ENCODE results near the gene AP2S1. TPM values are rescaled to one million over a fixed set of nuclear protein-coding genes. Genes with fewer than 3 reads are reported as not detected.
A peak's percentile ranks its signal among the peaks of the same experiment; 100 is the strongest.
"Not testable (repeated sequence)": the region's sequence is repeated elsewhere in the genome, so short reads cannot be mapped to it uniquely, and the experiment has no call there.

The AP2S1 gene
- total RNA-seq, 2 experiments from 2014 or later, result 103 to 110 TPM

DNA sequence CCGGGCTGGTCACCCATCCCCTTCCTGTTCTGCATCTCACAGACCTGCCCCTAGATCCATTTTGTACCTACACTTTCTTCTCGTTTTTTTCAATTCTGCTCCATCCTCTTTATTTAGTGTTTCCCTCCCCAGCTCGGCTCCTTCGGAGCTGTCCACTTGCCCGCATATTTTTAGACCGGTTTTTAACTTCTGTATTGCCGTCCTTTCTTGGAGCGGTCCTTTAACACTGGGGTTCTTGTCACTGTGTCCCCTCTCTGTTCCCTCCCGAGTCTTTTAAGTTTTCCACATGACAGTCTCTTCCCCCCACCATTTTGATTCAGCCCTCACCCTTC is 11.8 kb upstream of the AP2S1 start:
- Mint-ChIP-seq H3K27ac (no peak overlapping the region), H3K4me3 (no peak overlapping the region), H3K27me3 (no peaks in the 10 kb centered on the region), H3K4me1 (peaks cover 20% of the 10 kb centered on the region), H3K36me3 (peaks cover 6% of the 10 kb centered on the region), H3K9me3 (no peaks in the 10 kb centered on the region)
- POLR2A ChIA-PET, result interaction anchor here (1.5 kb wide), 1 partner anchor 7 kb away, joined by 9 read pairs; no protein-coding TSS in a partner anchor
- ATAC-seq (ENCODE audit: low read depth), result no peak
- DNase-seq, result peak; percentile 10

DNA sequence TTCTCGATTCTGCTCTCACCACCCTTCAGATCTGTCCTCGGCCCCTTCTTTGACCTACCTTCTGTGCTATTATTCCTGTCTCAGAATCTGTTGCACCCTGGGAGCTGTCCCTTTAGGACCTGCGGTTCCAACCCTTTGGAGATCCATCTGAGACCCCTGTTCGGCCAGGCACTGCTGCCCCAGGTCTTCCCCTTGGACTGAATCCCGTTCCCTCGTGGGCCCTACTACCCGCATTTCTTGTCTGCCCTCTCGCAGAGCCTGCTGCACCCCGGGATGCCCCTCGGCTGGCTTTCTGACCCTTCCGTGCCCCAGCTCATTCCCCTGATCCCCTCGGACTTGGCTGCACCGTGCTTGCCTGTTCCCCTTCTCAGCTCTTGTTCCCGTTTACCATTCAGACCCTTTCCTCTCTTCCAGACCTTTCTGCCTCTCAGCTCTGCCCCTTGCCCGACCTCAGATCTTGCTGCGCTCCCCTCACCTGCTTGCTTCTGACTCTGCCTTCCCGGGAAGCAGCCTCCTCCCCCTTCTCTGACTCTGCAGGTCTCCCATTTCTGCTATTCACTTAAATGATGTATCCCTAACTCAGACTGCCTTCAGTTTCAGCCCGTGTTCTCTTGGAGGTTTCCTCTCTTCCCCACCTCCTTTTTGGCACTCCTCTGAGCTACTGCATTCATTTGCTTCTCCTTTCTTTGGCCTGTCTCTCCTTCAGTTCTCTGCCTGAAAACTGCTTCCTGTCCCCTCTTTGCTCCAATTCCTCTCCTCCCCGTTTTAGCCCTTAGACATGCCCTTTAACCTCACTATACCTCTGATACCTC is 11.3 kb upstream of the AP2S1 start:
- Mint-ChIP-seq H3K9me3 (no peaks in the 10 kb centered on the region), H3K36me3 (peaks cover 6% of the 10 kb centered on the region), H3K27ac (no peak overlapping the region), H3K4me1 (peaks cover 15% of the 10 kb centered on the region), H3K27me3 (no peaks in the 10 kb centered on the region), H3K4me3 (no peak overlapping the region)
- ATAC-seq (ENCODE audit: low read depth) (no peak), DNase-seq (peak; percentile 48)
- POLR2A ChIA-PET, result interaction anchor here (0.6 to 1.8 kb wide), 8 partner anchors 8 to 261 kb away, joined by 3 to 9 read pairs (median 3); partner anchors contain the start of genes AP2S1 and SLC1A5

DNA sequence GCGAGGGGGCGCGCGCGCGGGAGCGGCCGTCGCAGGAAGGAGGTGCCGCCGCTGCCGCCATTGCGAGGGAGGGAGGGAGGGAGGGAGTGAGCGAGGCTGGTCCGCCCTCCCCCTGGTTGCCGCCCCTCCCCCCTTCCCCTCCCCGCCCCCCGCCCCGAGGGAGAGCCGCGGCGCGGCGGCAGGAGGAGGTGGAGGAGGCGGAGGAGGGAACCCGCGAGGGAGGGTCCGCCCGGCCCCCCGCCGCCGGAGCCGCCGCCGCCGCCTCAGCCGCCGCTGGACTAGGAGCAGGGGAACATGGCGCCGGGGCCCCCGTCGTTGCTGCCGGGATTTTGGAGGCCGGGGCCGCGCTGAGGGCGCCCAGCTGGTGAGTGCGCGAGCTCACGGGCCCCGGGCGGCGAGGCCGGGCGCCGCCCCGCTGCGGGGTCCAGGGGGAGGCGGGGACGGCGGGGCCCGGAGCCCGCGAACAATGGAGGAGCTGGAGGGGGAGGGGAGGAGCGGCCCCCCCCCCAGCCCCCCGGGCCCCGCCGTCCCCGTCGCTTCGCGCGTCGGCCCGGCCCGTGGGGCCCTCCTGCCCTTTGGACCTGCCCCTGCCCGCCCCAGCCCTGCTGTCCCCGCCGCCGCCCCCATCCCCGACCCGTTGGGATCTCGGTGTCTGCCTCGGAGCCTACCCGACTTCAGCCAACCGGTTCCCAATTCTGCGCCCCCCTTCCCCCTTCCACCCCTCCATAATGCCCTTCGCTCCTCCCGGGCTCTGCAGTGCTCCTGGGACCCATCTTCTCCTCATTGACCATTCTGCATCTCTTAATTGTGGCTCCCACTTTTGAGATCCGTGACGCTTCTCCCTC is 10.4 kb upstream of the AP2S1 start, which contains the start of gene ARHGAP35:
Gene ARHGAP35 (plus strand): TSS at position 152 of the 845 bp plus-strand sequence. CDS start 57,679 bp downstream, outside the sequence.
- Mint-ChIP-seq H3K36me3 (peaks cover 6% of the 10 kb centered on the region), H3K27ac (peak within 1 kb of the TSS; percentile 88), H3K9me3 (no peaks in the 10 kb centered on the region), H3K27me3 (no peaks in the 10 kb centered on the region), H3K4me3 (peak within 1 kb of the TSS; percentile 83), H3K4me1 (peaks cover 19% of the 10 kb centered on the region)
- POLR2A ChIA-PET, result interaction anchor here (0.6 to 1.8 kb wide), 9 partner anchors 9 to 261 kb away, joined by 3 to 9 read pairs (median 3); partner anchors contain the start of genes AP2S1 and SLC1A5
- peak; percentile 5 for ATAC-seq (ENCODE audit: low read depth)
- DNase-seq, result no peak

DNA sequence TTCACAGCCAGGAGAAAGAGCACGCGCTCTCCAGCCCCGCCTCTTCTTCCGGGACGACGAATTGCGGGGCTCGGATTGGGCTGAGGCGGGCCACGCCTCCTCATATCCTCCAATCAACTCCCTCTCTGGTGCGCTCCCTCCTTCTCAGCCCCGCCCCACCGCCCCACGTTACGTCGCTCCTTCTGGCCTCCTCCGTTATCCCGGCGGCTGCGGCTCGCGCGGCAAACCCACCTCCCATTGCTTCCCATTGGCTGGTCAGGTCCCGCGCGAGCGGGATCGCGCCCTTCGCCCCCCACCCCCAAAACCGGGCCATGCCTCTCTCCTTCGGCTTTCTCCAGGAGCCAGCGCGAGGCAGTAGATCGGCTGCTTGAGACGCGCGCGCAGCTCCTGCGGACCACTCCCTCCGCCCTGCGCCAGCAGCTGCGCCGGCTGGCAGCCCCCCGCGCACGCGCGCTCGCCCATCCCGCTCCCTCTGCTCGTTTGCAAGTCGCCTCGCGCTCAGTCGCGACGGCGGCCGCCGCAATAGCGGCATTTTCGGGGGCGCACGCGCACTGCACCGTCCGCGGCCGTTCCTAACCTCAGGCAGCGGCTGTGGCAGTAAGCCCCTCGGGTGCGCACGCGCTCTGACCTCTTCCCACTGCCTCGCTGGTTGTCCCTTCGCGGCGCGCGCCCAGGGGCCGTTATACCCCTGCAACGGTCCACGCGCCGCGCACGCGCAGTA is 9.6 kb upstream of the AP2S1 start:
- peak; percentile 78 for ATAC-seq (ENCODE audit: low read depth)
- peak overlapping the region; percentile 88 for H3K27ac Mint-ChIP-seq
- POLR2A ChIA-PET, result interaction anchor here (1.0 to 1.8 kb wide), 3 partner anchors 10 to 260 kb away, joined by 3 to 5 read pairs (median 3); partner anchors contain the start of genes AP2S1 and SLC1A5
- H3K36me3 Mint-ChIP-seq, result peaks cover 2% of the 10 kb centered on the region
- peak; percentile 93 for DNase-seq
- no peaks in the 10 kb centered on the region for H3K27me3 Mint-ChIP-seq
- peaks cover 17% of the 10 kb centered on the region for H3K4me1 Mint-ChIP-seq
- peak overlapping the region; percentile 83 for H3K4me3 Mint-ChIP-seq
- H3K9me3 Mint-ChIP-seq, result no peaks in the 10 kb centered on the region

DNA sequence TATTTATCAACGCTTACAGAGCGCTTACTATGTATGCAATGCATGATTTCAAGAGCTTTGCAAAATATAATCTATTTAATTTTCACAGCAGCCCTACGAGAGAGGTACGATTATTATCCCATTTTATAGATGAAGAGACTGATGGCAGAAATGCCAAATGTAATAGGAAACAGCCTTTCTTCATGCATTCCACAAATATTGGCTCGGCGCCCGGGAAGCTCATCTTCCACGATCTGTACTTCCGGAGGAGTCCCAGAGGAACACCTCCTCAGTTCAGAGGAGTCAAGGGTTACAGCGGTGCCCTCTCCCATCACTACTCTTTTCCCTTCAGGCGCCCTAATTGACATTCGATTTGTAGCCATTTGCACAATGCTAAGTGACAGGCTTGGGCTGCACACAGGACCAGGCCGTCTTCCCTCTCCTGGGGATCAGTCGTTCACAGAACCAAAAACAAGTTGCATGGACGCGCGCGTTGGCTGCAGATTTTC is 9.0 kb upstream of the AP2S1 start:
- DNase-seq (no peak), ATAC-seq (ENCODE audit: low read depth) (no peak)
- POLR2A ChIA-PET, result interaction anchor here (0.7 to 1.8 kb wide), 3 partner anchors 9 to 1452 kb away, joined by 3 read pairs; partner anchors contain the start of gene AP2S1
- Mint-ChIP-seq H3K4me3 (peak overlapping the region; percentile 83), H3K9me3 (no peaks in the 10 kb centered on the region), H3K4me1 (peaks cover 15% of the 10 kb centered on the region), H3K27me3 (no peaks in the 10 kb centered on the region), H3K27ac (peak overlapping the region; percentile 88), H3K36me3 (peaks cover 1% of the 10 kb centered on the region)

DNA sequence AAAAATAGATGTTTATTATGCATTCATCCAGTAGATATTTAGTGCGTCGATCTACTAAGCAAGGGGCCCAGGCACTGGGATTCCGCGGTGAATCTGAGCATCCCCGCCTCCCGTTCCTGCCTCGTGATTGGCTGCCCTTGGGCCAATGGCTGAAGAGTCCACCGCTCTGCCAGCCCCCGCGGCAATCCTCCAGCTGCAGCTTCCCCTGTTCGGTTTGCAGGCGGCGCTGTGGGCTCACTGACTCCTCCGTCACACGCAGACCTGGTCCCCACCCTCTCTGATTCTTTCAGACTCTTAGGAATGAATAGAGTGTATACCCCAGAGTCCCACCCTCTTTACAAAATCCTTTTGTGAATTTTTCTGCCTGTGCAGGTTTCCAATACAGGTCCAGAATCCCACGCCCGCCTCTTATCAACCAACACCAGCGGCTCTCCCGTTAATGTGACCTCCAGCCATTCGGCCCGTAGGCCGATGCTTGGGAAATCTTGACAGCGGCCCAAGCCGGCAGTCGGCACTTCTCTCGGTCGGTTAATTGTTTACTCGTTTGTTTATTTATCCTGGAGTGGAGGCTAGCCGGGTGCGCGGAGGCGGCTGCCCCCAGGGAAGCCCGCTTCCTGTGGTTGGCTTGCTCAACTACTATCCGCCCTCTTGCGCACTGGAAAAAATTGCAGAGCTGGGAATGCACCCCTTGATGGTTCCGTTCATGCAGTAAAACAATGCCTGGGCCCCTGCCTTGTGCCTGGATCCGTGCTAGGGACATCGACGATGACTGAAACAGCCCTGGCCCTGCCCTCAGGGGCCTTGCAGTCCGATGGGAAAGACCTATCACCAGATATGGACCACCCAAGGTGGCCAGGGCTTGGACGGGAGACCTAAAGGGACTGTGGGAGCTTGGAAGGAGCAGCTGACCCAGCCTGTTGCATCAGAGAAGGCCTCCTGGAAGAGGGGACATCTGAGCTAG is 5.7 kb upstream of the AP2S1 start:
- POLR2A ChIA-PET, result interaction anchor here (0.6 to 0.7 kb wide), 3 partner anchors 119 to 250 kb away, joined by 4 to 5 read pairs (median 4); no protein-coding TSS in a partner anchor

DNA sequence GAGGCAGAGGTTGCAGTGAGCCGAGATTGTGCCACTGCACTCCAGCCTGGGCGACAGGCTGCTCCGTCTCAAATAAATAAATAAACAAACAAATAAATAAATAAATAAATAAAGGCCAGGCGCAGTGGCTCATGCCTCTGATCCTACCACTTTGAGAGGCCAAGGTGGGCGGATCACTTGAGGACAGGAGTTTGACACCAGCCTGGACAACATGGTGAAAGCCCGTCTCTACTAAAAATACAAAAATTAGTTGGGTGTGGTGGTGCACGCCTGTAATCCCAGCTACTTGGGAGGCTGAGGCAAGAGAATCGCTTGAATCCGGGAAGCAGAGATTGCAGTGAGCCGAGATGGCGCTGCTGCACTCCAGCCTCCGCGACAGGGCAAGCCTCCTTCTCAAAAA is 4.1 kb upstream of the AP2S1 start:
- POLR2A ChIA-PET, result interaction anchor here (1.1 kb wide), 1 partner anchor 180 kb away, joined by 3 read pairs; no protein-coding TSS in a partner anchor

More for the DNA sequence above, 5.7 kb upstream of the AP2S1 start:
- Mint-ChIP-seq H3K4me3 (peak overlapping the region; percentile 80), H3K36me3 (peaks cover 1% of the 10 kb centered on the region), H3K27ac (peak overlapping the region; percentile 84), H3K27me3 (peaks cover 2% of the 10 kb centered on the region), H3K9me3 (no peaks in the 10 kb centered on the region), H3K4me1 (peaks cover 15% of the 10 kb centered on the region)
- ATAC-seq (ENCODE audit: low read depth) (peak; percentile 69), DNase-seq (peak; percentile 86)

DNA sequence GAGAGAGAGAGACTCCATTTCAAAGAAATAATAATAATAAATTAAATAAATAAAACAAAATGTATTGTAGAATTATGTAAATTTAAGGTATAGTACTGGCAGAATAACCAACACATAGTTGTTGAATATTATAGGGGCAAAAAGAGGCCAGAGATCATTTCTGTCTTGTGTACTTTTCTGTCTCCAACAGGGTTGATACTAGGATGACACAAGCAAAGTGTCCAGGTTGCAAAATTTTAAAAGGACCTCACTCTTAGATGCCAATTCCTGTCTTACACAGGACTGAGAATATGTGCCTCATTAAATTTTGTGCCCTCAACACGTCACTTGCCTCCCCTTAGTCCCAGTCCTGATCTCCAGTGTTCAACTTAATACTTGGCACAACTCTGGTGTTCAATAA is 2.2 kb upstream of the AP2S1 start:
- H3K27ac Mint-ChIP-seq, result no peak overlapping the region
- H3K9me3 Mint-ChIP-seq, result no peaks in the 10 kb centered on the region
- H3K4me1 Mint-ChIP-seq, result peaks cover 26% of the 10 kb centered on the region
- DNase-seq (no peak), ATAC-seq (ENCODE audit: low read depth) (no peak)
- POLR2A ChIA-PET, result no interaction called here
- H3K4me3 Mint-ChIP-seq, result no peak overlapping the region
- H3K36me3 Mint-ChIP-seq, result peaks cover under 1% of the 10 kb centered on the region
- H3K27me3 Mint-ChIP-seq, result peaks cover 2% of the 10 kb centered on the region

More for the DNA sequence above, 4.1 kb upstream of the AP2S1 start:
- H3K27me3 Mint-ChIP-seq; DNase-seq; H3K27ac Mint-ChIP-seq; H3K9me3 Mint-ChIP-seq; H3K4me3 Mint-ChIP-seq; H3K36me3 Mint-ChIP-seq; ATAC-seq (ENCODE audit: low read depth): not testable (repeated sequence)
- peaks cover 21% of the 10 kb centered on the region for H3K4me1 Mint-ChIP-seq

DNA sequence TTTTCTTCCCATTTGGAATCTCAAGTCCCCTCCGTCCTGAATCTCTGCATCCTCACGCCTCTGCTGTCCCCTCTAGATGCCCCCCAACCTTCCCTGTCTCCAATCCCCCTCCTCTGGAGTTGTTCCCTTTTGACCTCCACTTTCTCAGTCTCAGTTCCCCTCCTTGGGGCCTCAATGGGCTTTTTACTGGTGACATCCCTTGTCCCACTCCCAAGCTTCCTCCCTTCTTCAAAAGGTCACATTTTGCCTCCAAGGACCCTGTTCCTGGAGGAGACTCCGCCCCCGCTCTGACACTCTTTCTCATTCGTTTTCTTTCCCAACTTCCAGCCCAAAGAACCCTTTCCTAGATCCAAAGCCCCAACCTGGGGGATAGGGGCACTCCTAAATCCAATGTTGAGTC is 1.0 kb downstream of the AP2S1 start:
- no peak for DNase-seq
- Mint-ChIP-seq H3K36me3 (peaks cover 6% of the 10 kb centered on the region), H3K4me1 (peaks cover 25% of the 10 kb centered on the region), H3K27me3 (peaks cover 2% of the 10 kb centered on the region), H3K27ac (peak overlapping the region; percentile 88), H3K4me3 (peak overlapping the region; percentile 92), H3K9me3 (no peaks in the 10 kb centered on the region)
- ATAC-seq (ENCODE audit: low read depth), result no peak
- POLR2A ChIA-PET, result interaction anchor here (1.4 kb wide), 1 partner anchor 61 kb away, joined by 8 read pairs; the partner anchor contains the start of gene SLC1A5

DNA sequence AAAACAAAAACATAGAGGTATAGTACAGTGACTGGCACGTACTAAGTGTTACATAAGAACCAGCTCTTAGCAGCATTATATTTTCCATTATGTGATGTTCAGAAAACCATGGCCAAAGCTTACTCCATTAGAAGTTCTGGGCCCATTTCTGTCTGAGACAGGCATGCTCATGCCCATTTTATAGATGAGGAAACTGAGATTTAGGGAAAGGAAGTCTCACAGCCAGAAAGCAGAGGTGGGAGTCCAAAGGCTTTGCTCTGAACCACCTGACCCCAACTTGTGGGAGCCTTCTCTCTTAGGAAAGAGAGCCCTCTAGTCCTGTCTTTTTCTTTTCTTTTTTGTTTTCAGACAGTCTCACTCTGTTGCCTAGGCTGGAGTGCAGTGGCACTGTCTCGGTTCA is 2.3 kb downstream of the AP2S1 start:
- Mint-ChIP-seq H3K9me3 (no peaks in the 10 kb centered on the region), H3K36me3 (peaks cover 6% of the 10 kb centered on the region), H3K4me3 (no peak overlapping the region), H3K27me3 (no peaks in the 10 kb centered on the region), H3K27ac (no peak overlapping the region), H3K4me1 (peaks cover 25% of the 10 kb centered on the region)
- no peak for ATAC-seq (ENCODE audit: low read depth)
- POLR2A ChIA-PET, result interaction anchor here (0.6 kb wide), 1 partner anchor 190 kb away, joined by 3 read pairs; no protein-coding TSS in a partner anchor
- no peak for DNase-seq

DNA sequence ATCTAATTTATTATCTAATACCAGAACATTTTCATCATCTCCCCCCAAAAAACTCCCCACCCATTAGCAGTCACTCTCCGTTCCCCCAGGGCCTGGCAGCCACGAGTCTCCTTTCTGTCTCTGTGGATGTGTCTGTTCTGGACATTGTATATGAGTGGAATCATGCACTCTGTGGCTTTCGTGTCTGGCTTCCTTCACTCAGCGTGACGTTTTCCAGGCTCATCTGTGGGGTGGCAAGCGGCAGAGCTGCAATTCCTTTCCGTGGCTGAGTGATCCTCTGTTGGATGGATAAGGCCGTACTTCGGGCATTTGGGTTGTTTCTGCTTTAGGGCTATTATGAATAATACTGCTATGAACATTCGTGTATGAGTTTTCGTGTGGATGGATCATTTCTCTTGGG is 3.1 kb downstream of the AP2S1 start:
- Mint-ChIP-seq H3K4me1 (peaks cover 26% of the 10 kb centered on the region), H3K4me3 (no peak overlapping the region), H3K27me3 (no peaks in the 10 kb centered on the region), H3K9me3 (no peaks in the 10 kb centered on the region), H3K36me3 (peaks cover 9% of the 10 kb centered on the region), H3K27ac (no peak overlapping the region)
- ATAC-seq (ENCODE audit: low read depth) (no peak), DNase-seq (no peak)
- POLR2A ChIA-PET, result no interaction called here
